BJ (cell line): ENCODE measurements around the gene ELANE. TPM values are rescaled to one million over a fixed set of nuclear protein-coding genes. Genes with fewer than 3 reads are reported as not detected.

Experiments used
- CTCF ChIA-PET: fragments of 350-600 bp; formaldehyde crosslinking; extraction: SDS; loops from one replicate; lab custom pipeline; 2021; ENCODE audit warnings: antibody characterized with exemption, inconsistent platforms; lab: Yijun Ruan, JAX
- POLR2A ChIA-PET: fragments of 300-600 bp; sonication (Branson Sonifier 250); formaldehyde crosslinking; extraction: SDS; loops from one replicate; lab custom pipeline; 2021; ENCODE audit warnings: antibody characterized with exemption; lab: Charles Lee
- DNase-seq: peaks from one replicate; pipeline ENCODE4 v3.0.0-alpha.2; 2011; ENCODE audit warnings: low read depth
- H3K27me3 ChIP-seq: 2 replicates; pipeline ENCODE4 v1.6.0; 2011; ENCODE audit warnings: low read length; ENCODE audit not compliant: control insufficient read depth, insufficient read depth
- H3K36me3 ChIP-seq: 2 replicates; pipeline ENCODE4 v1.5.1; 2011; ENCODE audit warnings: low read length; ENCODE audit not compliant: control insufficient read depth, insufficient read depth
- H3K4me3 ChIP-seq: 2 replicates; pipeline ENCODE4 v1.5.1; 2011; ENCODE audit warnings: low read depth, mild to moderate bottlenecking, control low read depth, low read length
- CTCF ChIP-seq: IDR thresholded peaks from 2 replicates; pipeline ENCODE4 v1.5.1; 2011; ENCODE audit warnings: low read depth, mild to moderate bottlenecking, control low read depth, inconsistent platforms, low read length, moderate library complexity; ENCODE audit not compliant: insufficient read depth
- polyA plus RNA-seq: library from polyadenylated mRNA; depleted of rRNA; stranded (reverse); fragments of >200 nt; gene quantifications from 2 replicates; pipeline ENCODE4 v1.2.3, GENCODE V29; 2011

ELANE gene
- polyA plus RNA-seq, 1 experiment: 0.12 TPM

GRCh38 chr19:827314-827709 lies 24.8 kb upstream of the ELANE start:
- TF ChIP-seq CTCF: no peak
- DNase-seq: no peak
- CTCF ChIA-PET: interaction anchor here (0.8 to 1.0 kb wide), 2 partner anchors 12 to 29 kb away, joined by 3 to 4 read pairs; no protein-coding TSS in a partner anchor
- Histone ChIP-seq H3K36me3 (no peaks in the 10 kb centered on the region), H3K27me3 (no peaks in the 10 kb centered on the region), H3K4me3 (no peak overlapping the region)
- POLR2A ChIA-PET: no interaction called here

- H3K4me3 ChIP-seq: no peak within 1 kb of the TSS
- DNase-seq: no peak
- H3K27me3 ChIP-seq: no peaks in the 10 kb centered on the region
- POLR2A ChIA-PET: no interaction called here
- no peak for TF ChIP-seq CTCF
- no peaks in the 10 kb centered on the region for H3K36me3 ChIP-seq
- CTCF ChIA-PET: interaction anchor here (0.8 to 1.0 kb wide), 2 partner anchors 11 to 29 kb away, joined by 3 to 4 read pairs; no protein-coding TSS in a partner anchor
These were observed 24.3 kb upstream of the ELANE start, which contains the start of gene AZU1 for GRCh38 chr19:827710-828321. Gene AZU1, plus strand, starts transcription at chr19:827837. Its CDS starts 10 bp downstream, at chr19:827847.

GRCh38 chr19:829129-829758 lies 22.9 kb upstream of the ELANE start:
- no peaks in the 10 kb centered on the region for H3K36me3 ChIP-seq
- no peak overlapping the region for H3K4me3 ChIP-seq
- ChIA-PET CTCF (no interaction called here), POLR2A (no interaction called here)
- no peak for TF ChIP-seq CTCF
- H3K27me3 ChIP-seq: no peaks in the 10 kb centered on the region
- no peak for DNase-seq

GRCh38 chr19:831407-832369 lies 20.4 kb upstream of the ELANE start:
- ChIA-PET POLR2A (no interaction called here), CTCF (no interaction called here)
- no peaks in the 10 kb centered on the region for H3K27me3 ChIP-seq
- DNase-seq: no peak
- H3K36me3 ChIP-seq: no peaks in the 10 kb centered on the region
- TF ChIP-seq CTCF: no peak
- no peak overlapping the region for H3K4me3 ChIP-seq

- TF ChIP-seq CTCF: no peak
- POLR2A ChIA-PET: no interaction called here
- no peak for DNase-seq
- CTCF ChIA-PET: interaction anchor here (0.6 to 1.3 kb wide), 2 partner anchors 9 to 22 kb away, joined by 3 read pairs; no protein-coding TSS in a partner anchor
- Histone ChIP-seq H3K27me3 (peaks cover 3% of the 10 kb centered on the region; the same call in 1 of the 2 replicates), H3K4me3 (no peak overlapping the region), H3K36me3 (no peaks in the 10 kb centered on the region)
These were observed 17.9 kb upstream of the ELANE start for GRCh38 chr19:834216-834615.
